Bronchial epithelial cell (primary cell): ENCODE measurements around the gene ADAM15. TPM values are rescaled to one million over a fixed set of nuclear protein-coding genes. Genes with fewer than 3 reads are reported as not detected.

Source experiments
- DNase-seq: peaks from one replicate; pipeline ENCODE4 v3.0.0-alpha.2; 2010; ENCODE audit warnings: low read depth
- FAIRE-seq: peaks from 2 replicates; lab custom pipeline; 2011; peaks lifted over from hg19 to GRCh38; lab: Jason Lieb, UNC
- H3K27me3 ChIP-seq: 2 replicates; pipeline ENCODE4 v1.5.1; 2011; ENCODE audit warnings: low read length; ENCODE audit not compliant: control insufficient read depth, insufficient read depth
- H3K36me3 ChIP-seq: 2 replicates; pipeline ENCODE4 v1.5.1; 2011; ENCODE audit warnings: low read length; ENCODE audit not compliant: control insufficient read depth, insufficient read depth
- H3K4me3 ChIP-seq: 2 replicates; pipeline ENCODE4 v1.5.1; 2011; ENCODE audit warnings: mild to moderate bottlenecking, low read depth, low read length, control low read depth
- CTCF ChIP-seq: IDR thresholded peaks from 2 replicates; pipeline ENCODE4 v1.5.1; 2011; ENCODE audit warnings: mild to moderate bottlenecking, moderate library complexity, low read length, control low read depth, inconsistent platforms; ENCODE audit not compliant: insufficient read depth, severe bottlenecking
- total RNA-seq: library from RNA; depleted of rRNA; stranded (reverse); fragments of >200 nt; gene quantifications from 2 replicates; pipeline ENCODE4 v1.2.1, GENCODE V29; 2014

The ADAM15 gene
- total RNA-seq, 1 donor from 2014 or later = 181 TPM

- Histone ChIP-seq H3K27me3 (no peaks in the 10 kb centered on the region), H3K36me3 (no peaks in the 10 kb centered on the region), H3K4me3 (no peak overlapping the region)
- FAIRE-seq (no peak), DNase-seq (no peak)
- TF ChIP-seq CTCF = no peak
These were observed 59.7 kb downstream of the ADAM15 start for GRCh38 chr1:155110826-155111225.

Other genes starting within 250 kb of the ADAM15 start
- gene KCNN3, start 181.0 kb upstream of the ADAM15 start, total RNA-seq = under 0.01 TPM in 1 of 2 replicates, not detected in the other
- 11.3 and 24.6 TPM in 2 replicates for gene PMVK, start 114.6 kb upstream of the ADAM15 start, total RNA-seq
- 23.7 and 28.3 TPM in 2 replicates for gene PBXIP1, start 95.2 kb upstream of the ADAM15 start, total RNA-seq
- gene PYGO2, start 89.5 kb upstream of the ADAM15 start, total RNA-seq = 7.4 and 20.0 TPM in 2 replicates
- gene SHC1, start 80.6 kb upstream of the ADAM15 start, total RNA-seq = 216 and 351 TPM in 2 replicates
- 56.3 and 76.9 TPM in 2 replicates for gene CKS1B, start 76.6 kb upstream of the ADAM15 start, total RNA-seq
- gene FLAD1, start 68.0 kb upstream of the ADAM15 start, total RNA-seq = 40.8 and 49.3 TPM in 2 replicates
- 0.51 TPM in 1 of 2 replicates, not detected in the other for gene LENEP, start 57.7 kb upstream of the ADAM15 start, total RNA-seq
- 46.1 and 112 TPM in 2 replicates for gene ZBTB7B, start 48.5 kb upstream of the ADAM15 start, total RNA-seq
- gene DCST2, start 17.5 kb upstream of the ADAM15 start, total RNA-seq = under 0.01 and 0.13 TPM in 2 replicates
- not detected in 2 replicates for gene DCST1, start 17.5 kb upstream of the ADAM15 start, total RNA-seq
- 8.7 and 12.9 TPM in 2 replicates for gene EFNA4, start 12.4 kb downstream of the ADAM15 start, total RNA-seq
- 3.7 and 11.9 TPM in 2 replicates for gene EFNA3, start 27.5 kb downstream of the ADAM15 start, total RNA-seq
- 31.9 and 54.3 TPM in 2 replicates for gene EFNA1, start 76.6 kb downstream of the ADAM15 start, total RNA-seq
- 149 and 161 TPM in 2 replicates for gene SLC50A1, start 84.5 kb downstream of the ADAM15 start, total RNA-seq
- gene DPM3, start 89.2 kb downstream of the ADAM15 start, total RNA-seq = 37.4 and 43.5 TPM in 2 replicates
- 76.3 and 133 TPM in 2 replicates for gene KRTCAP2, start 122.0 kb downstream of the ADAM15 start, total RNA-seq
- 0.26 and 0.64 TPM in 2 replicates for gene TRIM46, start 122.5 kb downstream of the ADAM15 start, total RNA-seq
- 16.3 and 19.6 TPM in 2 replicates for gene THBS3, start 156.6 kb downstream of the ADAM15 start, total RNA-seq
- gene MTX1, start 157.4 kb downstream of the ADAM15 start, total RNA-seq = 48.4 and 49.5 TPM in 2 replicates
- 3.2 and 3.7 TPM in 2 replicates for gene ENTREP3, start 204.2 kb downstream of the ADAM15 start, total RNA-seq
- 23.4 and 26.9 TPM in 2 replicates for gene SCAMP3, start 211.0 kb downstream of the ADAM15 start, total RNA-seq
- 19.7 and 23.4 TPM in 2 replicates for gene CLK2, start 222.2 kb downstream of the ADAM15 start, total RNA-seq
- 0.90 and 1.1 TPM in 2 replicates for gene HCN3, start 226.1 kb downstream of the ADAM15 start, total RNA-seq